Keratinocyte (primary cell): ENCODE results near the gene NCOA6. TPM values are rescaled to one million over a fixed set of nuclear protein-coding genes. Genes with fewer than 3 reads are reported as not detected.

Source experiments
- DNase-seq: peaks from one replicate; pipeline ENCODE4 v3.0.0-alpha.2; 2011; ENCODE audit warnings: low read depth, missing footprints, low spot score
- FAIRE-seq: peaks from 2 replicates; lab custom pipeline; 2011; peaks lifted over from hg19 to GRCh38; lab: Jason Lieb, UNC
- H2AFZ ChIP-seq: 2 replicates; pipeline ENCODE4 v1.6.0; 2012; ENCODE audit warnings: low read length, control low read depth, inconsistent platforms; ENCODE audit not compliant: control insufficient read depth
- H3K27ac ChIP-seq: 2 replicates; pipeline ENCODE4 v1.5.1; 2011; ENCODE audit warnings: low read length; ENCODE audit not compliant: control insufficient read depth, insufficient read depth
- H3K27me3 ChIP-seq: 3 replicates; pipeline ENCODE4 v1.6.0; 2011; ENCODE audit warnings: low read length; ENCODE audit not compliant: control insufficient read depth, insufficient read depth; ENCODE audit errors: extremely low read depth
- H3K36me3 ChIP-seq, 2 experiments: 2 replicates in 1 of 2; 3 replicates in 1 of 2; pipeline ENCODE4 v1.5.1; 2011; ENCODE audit warnings: low read length in 2 of 2, mild to moderate bottlenecking in 1 of 2; ENCODE audit not compliant: control insufficient read depth in 2 of 2, insufficient read depth in 2 of 2; ENCODE audit errors: extremely low read depth in 1 of 2
- H3K4me1 ChIP-seq: 3 replicates; pipeline ENCODE4 v1.5.1; 2011; ENCODE audit warnings: low read length; ENCODE audit not compliant: control insufficient read depth, insufficient read depth; ENCODE audit errors: extremely low read depth
- H3K4me2 ChIP-seq: 3 replicates; pipeline ENCODE4 v1.6.0; 2011; ENCODE audit warnings: low read depth, low read length; ENCODE audit not compliant: control insufficient read depth, insufficient read depth; ENCODE audit errors: extremely low read depth
- H3K4me3 ChIP-seq, 3 experiments: fragments of 200-600 bp in 1 of 3; sonication (generic) in 1 of 3; 2 replicates in 2 of 3; 3 replicates in 1 of 3; pipeline ENCODE4 v1.5.1; 2011 to 2016; ENCODE audit warnings: low read length in 3 of 3, mild to moderate bottlenecking in 3 of 3, control low read depth in 2 of 3, inconsistent platforms in 1 of 3, low read depth in 1 of 3, mixed read lengths in 1 of 3, mixed run types in 1 of 3, moderate library complexity in 1 of 3; ENCODE audit not compliant: control insufficient read depth in 2 of 3, insufficient read depth in 2 of 3; ENCODE audit errors: extremely low read depth in 1 of 3
- H3K79me2 ChIP-seq: 2 replicates; pipeline ENCODE4 v1.6.0; 2012; ENCODE audit warnings: low read length; ENCODE audit not compliant: control insufficient read depth, insufficient read depth
- H3K9ac ChIP-seq: 3 replicates; pipeline ENCODE4 v1.6.0; 2011; ENCODE audit warnings: low read length; ENCODE audit not compliant: control insufficient read depth, insufficient read depth; ENCODE audit errors: extremely low read depth
- H3K9me1 ChIP-seq: 3 replicates; pipeline ENCODE4 v1.6.0; 2011; ENCODE audit warnings: low read length; ENCODE audit not compliant: control insufficient read depth, insufficient read depth; ENCODE audit errors: extremely low read depth
- H3K9me3 ChIP-seq: 2 replicates; pipeline ENCODE4 v1.5.1; 2012; ENCODE audit warnings: low read depth, low read length; ENCODE audit not compliant: control insufficient read depth
- H4K20me1 ChIP-seq: 3 replicates; pipeline ENCODE4 v1.6.0; 2011; ENCODE audit warnings: low read length; ENCODE audit not compliant: control insufficient read depth, insufficient read depth; ENCODE audit errors: extremely low read depth
- CTCF ChIP-seq, 3 experiments: IDR thresholded peaks in 1 of 3; conservative IDR thresholded peaks in 1 of 3; optimal IDR thresholded peaks in 1 of 3; 2 replicates in 2 of 3; 3 replicates in 1 of 3; pipeline versions ENCODE3 to v1.5.1; 2011; ENCODE audit warnings: low read length in 3 of 3, mild to moderate bottlenecking in 3 of 3, moderate library complexity in 2 of 3, control low read depth in 1 of 3, inconsistent platforms in 1 of 3; ENCODE audit not compliant: insufficient read depth in 2 of 3; ENCODE audit errors: extremely low read depth in 1 of 3
- EZH2 ChIP-seq: IDR thresholded peaks from one replicate; pipeline ENCODE4 v1.6.1; 2012; ENCODE audit warnings: inconsistent platforms, mild to moderate bottlenecking, low read length, moderate library complexity
- dilution Hi-C: fragments of 300-500 bp; cut with MboI; formaldehyde crosslinking; loops from one replicate; pipeline ENCODE4 v1.7.0; 2020; ENCODE audit warnings: low sequenced_read_pairs; ENCODE audit not compliant: extremely low pct_ligation_motif_present
- polyA plus RNA-seq, 5 experiments: library from polyadenylated mRNA; depleted of rRNA in 3 of 5; stranded (reverse) in 3 of 5; stranded (forward) in 1 of 5; unstranded in 1 of 5; fragments of >200 nt; gene quantifications; 1 replicate in 1 of 5; 2 replicates in 3 of 5; 3 replicates in 1 of 5; pipeline versions ENCODE4 v1.2.1 to v1.2.3, GENCODE V29; 2011 to 2012; ENCODE audit warnings: missing spikeins in 2 of 5, low read depth in 1 of 5, low replicate concordance in 1 of 5

Gene NCOA6
- polyA plus RNA-seq, 1 donor (not counting 4 experiments of a cell fraction or from before 2014, with no cell fraction given): 13.3 TPM

- peak overlapping the region; percentile 91 for H3K27ac ChIP-seq
These were observed 1.0 kb downstream of the NCOA6 start for GRCh38 chr20:34824452-34824805.

GRCh38 chr20:34824026-34824425 is 1.4 kb downstream of the NCOA6 start:
- no peaks in the 10 kb centered on the region for H3K9me1 ChIP-seq
- H3K79me2 ChIP-seq: peaks cover 58% of the 10 kb centered on the region
- no peak for FAIRE-seq
- peak overlapping the region; percentile 91 for H3K27ac ChIP-seq
- peak overlapping the region; percentile 98 for H3K4me2 ChIP-seq
- H2AFZ ChIP-seq: no peak overlapping the region
- H4K20me1 ChIP-seq: peaks cover 12% of the 10 kb centered on the region
- H3K27me3 ChIP-seq: no peaks in the 10 kb centered on the region
- peaks cover 32% of the 10 kb centered on the region for H3K4me1 ChIP-seq
- no peaks in the 10 kb centered on the region for H3K9me3 ChIP-seq
- H3K36me3 ChIP-seq: no peaks in the 10 kb centered on the region
- dilution Hi-C loops: no loop called here
- TF ChIP-seq EZH2: no peak
- TF ChIP-seq CTCF (optimal IDR thresholded peaks at IDR 0.05 in 1 of 3, IDR thresholded peaks at IDR 0.05 in 1 of 3, conservative IDR thresholded peaks at IDR 0.05 in 1 of 3; ENCODE audit: extremely low read depth in 1 of 3, insufficient read depth in 2 of 3, low read length in 3 of 3): no peak
- H3K4me3 ChIP-seq: peak overlapping the region; percentile 87 to 90 (median 88)
- DNase-seq: no peak
- H3K9ac ChIP-seq: peak overlapping the region; percentile 95

More at GRCh38 chr20:34824452-34824805, 1.0 kb downstream of the NCOA6 start:
- H3K27me3 ChIP-seq: no peaks in the 10 kb centered on the region
- H3K9ac ChIP-seq: peak overlapping the region; percentile 95
- no peaks in the 10 kb centered on the region for H3K9me1 ChIP-seq
- H2AFZ ChIP-seq: peak overlapping the region; percentile 83
- H3K79me2 ChIP-seq: peaks cover 54% of the 10 kb centered on the region
- peaks cover 32% of the 10 kb centered on the region for H3K4me1 ChIP-seq
- no peaks in the 10 kb centered on the region for H3K36me3 ChIP-seq
- TF ChIP-seq EZH2 (no peak), CTCF (optimal IDR thresholded peaks at IDR 0.05 in 1 of 3, IDR thresholded peaks at IDR 0.05 in 1 of 3, conservative IDR thresholded peaks at IDR 0.05 in 1 of 3; ENCODE audit: extremely low read depth in 1 of 3, insufficient read depth in 2 of 3, low read length in 3 of 3) (no peak)
- peak overlapping the region; percentile 87 to 90 (median 88) for H3K4me3 ChIP-seq
- DNase-seq (no peak), FAIRE-seq (peak; percentile 90)
- peaks cover 12% of the 10 kb centered on the region for H4K20me1 ChIP-seq
- peak overlapping the region; percentile 98 for H3K4me2 ChIP-seq
- no peaks in the 10 kb centered on the region for H3K9me3 ChIP-seq
- dilution Hi-C loops: no loop called here
